ENCODE results near the gene ATP6V1G1. TPM values are rescaled to one million over a fixed set of nuclear protein-coding genes. Genes with fewer than 3 reads are reported as not detected.

ATP6V1G1 gene
- total RNA-seq, 1 experiment from 2014 or later, result 90.6 TPM

GRCh38 chr9:114633438-114634089, 46.0 kb downstream of the ATP6V1G1 start:
- no TSS peak for BruUV-seq (replicated peaks)
- H3F3A ChIP-seq (ENCODE audit: insufficient read depth, low read depth), result no peaks in the 10 kb centered on the region
- H3K79me2 ChIP-seq (ENCODE audit: low read depth), result no peaks in the 10 kb centered on the region
- no peaks in the 10 kb centered on the region for H3K9me2 ChIP-seq (ENCODE audit: insufficient read depth)
- no peaks in the 10 kb centered on the region; the same call in 1 of the 2 replicates for H3K36me3 ChIP-seq (ENCODE audit: low read depth)
- H3K9me3 ChIP-seq (ENCODE audit: insufficient read depth, low read depth), result no peaks in the 10 kb centered on the region
- no peak overlapping the region for H3K27ac ChIP-seq
- POLR2A ChIA-PET (ENCODE audit: unreplicated experiment), result no interaction called here
- intact Hi-C loops (cut with micrococcal nuclease; ENCODE audit: unreplicated experiment), result no loop called here
- H3K4me1 ChIP-seq (replicated peaks; ENCODE audit: insufficient read depth), result no peaks in the 10 kb centered on the region
- no peak for DNase-seq
- no peak overlapping the region for H3K4me3 ChIP-seq
- CTCF ChIA-PET, result no interaction called here
- H3K4me2 ChIP-seq, result no peak overlapping the region
- no peaks in the 10 kb centered on the region for H3K27me3 ChIP-seq (ENCODE audit: insufficient read depth, low read depth)
- TF ChIP-seq, protein P1, sequence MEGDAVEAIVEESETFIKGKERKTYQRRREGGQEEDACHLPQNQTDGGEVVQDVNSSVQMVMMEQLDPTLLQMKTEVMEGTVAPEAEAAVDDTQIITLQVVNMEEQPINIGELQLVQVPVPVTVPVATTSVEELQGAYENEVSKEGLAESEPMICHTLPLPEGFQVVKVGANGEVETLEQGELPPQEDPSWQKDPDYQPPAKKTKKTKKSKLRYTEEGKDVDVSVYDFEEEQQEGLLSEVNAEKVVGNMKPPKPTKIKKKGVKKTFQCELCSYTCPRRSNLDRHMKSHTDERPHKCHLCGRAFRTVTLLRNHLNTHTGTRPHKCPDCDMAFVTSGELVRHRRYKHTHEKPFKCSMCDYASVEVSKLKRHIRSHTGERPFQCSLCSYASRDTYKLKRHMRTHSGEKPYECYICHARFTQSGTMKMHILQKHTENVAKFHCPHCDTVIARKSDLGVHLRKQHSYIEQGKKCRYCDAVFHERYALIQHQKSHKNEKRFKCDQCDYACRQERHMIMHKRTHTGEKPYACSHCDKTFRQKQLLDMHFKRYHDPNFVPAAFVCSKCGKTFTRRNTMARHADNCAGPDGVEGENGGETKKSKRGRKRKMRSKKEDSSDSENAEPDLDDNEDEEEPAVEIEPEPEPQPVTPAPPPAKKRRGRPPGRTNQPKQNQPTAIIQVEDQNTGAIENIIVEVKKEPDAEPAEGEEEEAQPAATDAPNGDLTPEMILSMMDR (conservative IDR thresholded peaks at IDR 0.05), result no peak
- no peak for TF ChIP-seq EZH2 (IDR thresholded peaks at IDR 0.05; ENCODE audit: low read depth)
- H4K20me1 ChIP-seq (ENCODE audit: insufficient read depth), result no peaks in the 10 kb centered on the region
- no peak overlapping the region for H2AFZ ChIP-seq

GRCh38 chr9:114634387-114634786, 46.8 kb downstream of the ATP6V1G1 start:
- TF ChIP-seq, protein P1 (conservative IDR thresholded peaks at IDR 0.05), result no peak
- TF ChIP-seq EZH2 (IDR thresholded peaks at IDR 0.05; ENCODE audit: low read depth), result no peak
- Histone ChIP-seq H3K4me2 (no peak overlapping the region), H3K27ac (no peak overlapping the region), H3K9me3 (ENCODE audit: insufficient read depth, low read depth) (no peaks in the 10 kb centered on the region), H3K79me2 (ENCODE audit: low read depth) (no peaks in the 10 kb centered on the region), H3K4me3 (no peak overlapping the region), H3K4me1 (replicated peaks; ENCODE audit: insufficient read depth) (no peaks in the 10 kb centered on the region), H3K27me3 (ENCODE audit: insufficient read depth, low read depth) (no peaks in the 10 kb centered on the region), H3F3A (ENCODE audit: insufficient read depth, low read depth) (no peaks in the 10 kb centered on the region), H4K20me1 (ENCODE audit: insufficient read depth) (no peaks in the 10 kb centered on the region), H3K36me3 (ENCODE audit: low read depth) (no peaks in the 10 kb centered on the region; the same call in 1 of the 2 replicates), H3K9me2 (ENCODE audit: insufficient read depth) (no peaks in the 10 kb centered on the region), H2AFZ (no peak overlapping the region)
- CTCF ChIA-PET, result no interaction called here
- DNase-seq, result no peak
- BruUV-seq (replicated peaks), result no TSS peak
- POLR2A ChIA-PET (ENCODE audit: unreplicated experiment), result no interaction called here
- intact Hi-C loops (cut with micrococcal nuclease; ENCODE audit: unreplicated experiment), result no loop called here

- Histone ChIP-seq H3F3A (ENCODE audit: insufficient read depth, low read depth) (no peaks in the 10 kb centered on the region), H3K4me2 (no peak overlapping the region), H3K9me3 (ENCODE audit: insufficient read depth, low read depth) (no peaks in the 10 kb centered on the region), H3K4me3 (no peak overlapping the region), H4K20me1 (ENCODE audit: insufficient read depth) (no peaks in the 10 kb centered on the region), H2AFZ (no peak overlapping the region), H3K9me2 (ENCODE audit: insufficient read depth) (no peaks in the 10 kb centered on the region), H3K27ac (no peak overlapping the region), H3K4me1 (replicated peaks; ENCODE audit: insufficient read depth) (no peaks in the 10 kb centered on the region), H3K27me3 (ENCODE audit: insufficient read depth, low read depth) (no peaks in the 10 kb centered on the region), H3K36me3 (ENCODE audit: low read depth) (no peaks in the 10 kb centered on the region), H3K79me2 (ENCODE audit: low read depth) (no peaks in the 10 kb centered on the region)
- DNase-seq, result no peak
- ChIA-PET CTCF (no interaction called here), POLR2A (ENCODE audit: unreplicated experiment) (no interaction called here)
- TF ChIP-seq, protein P1 (conservative IDR thresholded peaks at IDR 0.05), result no peak
- no peak for TF ChIP-seq EZH2 (IDR thresholded peaks at IDR 0.05; ENCODE audit: low read depth)
- intact Hi-C loops (cut with micrococcal nuclease; ENCODE audit: unreplicated experiment), result no loop called here
- no TSS peak for BruUV-seq (replicated peaks)
Measured at GRCh38 chr9:114638404-114638803, 50.8 kb downstream of the ATP6V1G1 start.

Measured in PC-9 (cell line).